T1000 (cell line): ENCODE results near the gene SV2C.
"Not testable (repeated sequence)": the region's sequence is repeated elsewhere in the genome, so short reads cannot be mapped to it uniquely, and the experiment has no call there.

ENCODE experiments used
- DNase-seq: peaks from one replicate; lab custom pipeline; 2025; ENCODE audit warnings: mixed read lengths; lab: John Stamatoyannopoulos, UW

Gene SV2C

GRCh38 chr5:76199336-76200318 is 116.4 kb downstream of the SV2C start:
- no peak for DNase-seq

- no peak for DNase-seq
Observed at GRCh38 chr5:76202182-76202581, 119.0 kb downstream of the SV2C start.

- DNase-seq = no peak
Observed at GRCh38 chr5:76204191-76204590, 121.0 kb downstream of the SV2C start.

- no peak for DNase-seq
Observed at GRCh38 chr5:76204713-76205112, 121.5 kb downstream of the SV2C start.

GRCh38 chr5:76207120-76207519 is 123.9 kb downstream of the SV2C start:
- no peak for DNase-seq

GRCh38 chr5:76209297-76209696 is 126.1 kb downstream of the SV2C start:
- no peak for DNase-seq

- no peak for DNase-seq
Observed at GRCh38 chr5:76210946-76211345, 127.8 kb downstream of the SV2C start.

GRCh38 chr5:76213858-76214257 is 130.7 kb downstream of the SV2C start:
- no peak for DNase-seq

GRCh38 chr5:76216748-76217147 is 133.6 kb downstream of the SV2C start:
- no peak for DNase-seq

- DNase-seq = no peak
Observed at GRCh38 chr5:76219636-76220035, 136.5 kb downstream of the SV2C start.

GRCh38 chr5:76221311-76221710 is 138.1 kb downstream of the SV2C start:
- DNase-seq = no peak

- DNase-seq = no peak
Observed at GRCh38 chr5:76222318-76222717, 139.1 kb downstream of the SV2C start.

- DNase-seq = no peak
Observed at GRCh38 chr5:76223696-76224095, 140.5 kb downstream of the SV2C start.

GRCh38 chr5:76224898-76225297 is 141.7 kb downstream of the SV2C start:
- no peak for DNase-seq

- no peak for DNase-seq
Observed at GRCh38 chr5:76225336-76225735, 142.2 kb downstream of the SV2C start.

- no peak for DNase-seq
Observed at GRCh38 chr5:76229900-76230299, 146.7 kb downstream of the SV2C start.

- no peak for DNase-seq
Observed at GRCh38 chr5:76230711-76231285, 147.6 kb downstream of the SV2C start.

- DNase-seq = no peak
Observed at GRCh38 chr5:76234665-76235064, 151.5 kb downstream of the SV2C start.

- no peak for DNase-seq
Observed at GRCh38 chr5:76236684-76237083, 153.5 kb downstream of the SV2C start.

GRCh38 chr5:76240336-76240735 is 157.2 kb downstream of the SV2C start:
- DNase-seq = no peak

GRCh38 chr5:76242155-76242554 is 159.0 kb downstream of the SV2C start:
- DNase-seq = not testable (repeated sequence)

GRCh38 chr5:76245590-76245989 is 162.4 kb downstream of the SV2C start:
- no peak for DNase-seq

- DNase-seq = no peak
Observed at GRCh38 chr5:76249621-76250020, 166.4 kb downstream of the SV2C start.
